Hematopoietic multipotent progenitor cell (in vitro differentiated cells): ENCODE measurements around the gene MYO1A. TPM values are rescaled to one million over a fixed set of nuclear protein-coding genes. Genes with fewer than 3 reads are reported as not detected.
"Not testable (repeated sequence)": the region's sequence is repeated elsewhere in the genome, so short reads cannot be mapped to it uniquely, and the experiment has no call there.

ENCODE experiments used
- DNase-seq, 3 donors: peaks; one replicate each; pipeline ENCODE4 v3.0.0-alpha.2; 2011 to 2015; ENCODE audit warnings: low read depth in 2 of 3, low spot score in 2 of 3
- total RNA-seq: library from RNA; depleted of rRNA; stranded (reverse); fragments of >200 nt; gene quantifications from one replicate; pipeline ENCODE4 v1.2.3, GENCODE V29; 2012

Gene MYO1A
- total RNA-seq, 1 donor: under 0.01 TPM

GRCh38 chr12:57019983-57020719 lies 29.8 kb downstream of the MYO1A start:
- no peak for DNase-seq

- DNase-seq: no peak
Observed at GRCh38 chr12:57018906-57019305, 31.0 kb downstream of the MYO1A start.

GRCh38 chr12:57018353-57018752 lies 31.6 kb downstream of the MYO1A start:
- DNase-seq: not testable (repeated sequence)

- no peak for DNase-seq
Observed at GRCh38 chr12:57016348-57016747, 33.6 kb downstream of the MYO1A start, which contains the start of gene TAC3. TAC3 (minus strand) TSS chr12:57016529; CDS start chr12:57015797, 732 bp downstream.

GRCh38 chr12:57012600-57013465 lies 37.1 kb downstream of the MYO1A start:
- DNase-seq: no peak

GRCh38 chr12:57011438-57012424 lies 38.2 kb downstream of the MYO1A start:
- no peak for DNase-seq

GRCh38 chr12:57010627-57011247 lies 39.2 kb downstream of the MYO1A start:
- no peak for DNase-seq

- no peak for DNase-seq
Observed at GRCh38 chr12:57009949-57010626, 39.8 kb downstream of the MYO1A start.

- peak in 2 of 3 donors; percentile 57 to 81 for DNase-seq
Observed at GRCh38 chr12:57008178-57008577, 41.8 kb downstream of the MYO1A start.

GRCh38 chr12:57006809-57007475 lies 43.0 kb downstream of the MYO1A start:
- no peak for DNase-seq

- DNase-seq: peak; percentile 46 to 78 (median 65)
Observed at GRCh38 chr12:57005980-57006808, 43.7 kb downstream of the MYO1A start, which contains the start of gene ZBTB39. ZBTB39 (minus strand) TSS chr12:57006546; CDS start chr12:57004917, 1,629 bp downstream.

- DNase-seq: no peak
Observed at GRCh38 chr12:57004651-57005050, 45.3 kb downstream of the MYO1A start.

GRCh38 chr12:57003395-57003794 lies 46.5 kb downstream of the MYO1A start:
- no peak for DNase-seq

- peak; percentile 53 to 86 (median 75) for DNase-seq
Observed at GRCh38 chr12:57001448-57001906, 48.5 kb downstream of the MYO1A start.

- no peak for DNase-seq
Observed at GRCh38 chr12:57000393-57000792, 49.5 kb downstream of the MYO1A start.

- no peak for DNase-seq
Observed at GRCh38 chr12:56999456-56999855, 50.5 kb downstream of the MYO1A start.

- no peak for DNase-seq
Observed at GRCh38 chr12:56998981-56999380, 50.9 kb downstream of the MYO1A start.

- DNase-seq: no peak
Observed at GRCh38 chr12:56998316-56998715, 51.6 kb downstream of the MYO1A start.
